Activated CD4-positive, alpha-beta T cell treated with anti-CD3 and anti-CD28 coated beads for 36 hours (primary cell): ENCODE results near the gene PRR16. TPM values are rescaled to one million over a fixed set of nuclear protein-coding genes. Genes with fewer than 3 reads are reported as not detected.
"Not testable (repeated sequence)": the region's sequence is repeated elsewhere in the genome, so short reads cannot be mapped to it uniquely, and the experiment has no call there.

ENCODE experiments used
- ATAC-seq: fragments of 200-7000 bp; cut with Tn5 transposase; one replicate; pipeline ENCODE4 v1.10.0; 2021; ENCODE audit warnings: mild to moderate bottlenecking, moderate library complexity
- CTCF ChIA-PET: fragments of 350-600 bp; sonication (Branson Sonifier 250); formaldehyde crosslinking; loops from one replicate; lab custom pipeline; 2021; ENCODE audit warnings: antibody characterized with exemption; lab: Charles Lee
- POLR2A ChIA-PET: fragments of 350-600 bp; sonication (Branson Sonifier 250); formaldehyde crosslinking; loops from one replicate; lab custom pipeline; 2021; ENCODE audit warnings: antibody characterized with exemption, inconsistent platforms; lab: Charles Lee
- DNase-seq: peaks from one replicate; pipeline ENCODE4 v3.0.0-alpha.2; 2020
- H3K27ac Mint-ChIP-seq: one replicate; pipeline ENCODE4 v1.8.0; 2021; ENCODE audit warnings: mixed read lengths
- H3K27me3 Mint-ChIP-seq: one replicate; pipeline ENCODE4 v1.8.0; 2021; ENCODE audit warnings: mixed read lengths
- H3K36me3 Mint-ChIP-seq: one replicate; pipeline ENCODE4 v1.8.0; 2021; ENCODE audit warnings: low read depth, mixed read lengths
- H3K4me1 Mint-ChIP-seq: one replicate; pipeline ENCODE4 v1.8.0; 2021; ENCODE audit warnings: mixed read lengths
- H3K4me3 Mint-ChIP-seq: one replicate; pipeline ENCODE4 v1.8.0; 2021; ENCODE audit warnings: mild to moderate bottlenecking, moderate library complexity, mixed read lengths
- H3K9me3 Mint-ChIP-seq: one replicate; pipeline ENCODE4 v1.8.0; 2021; ENCODE audit warnings: low read depth, mixed read lengths
- intact Hi-C, 2 experiments: fragments of 100-400 bp; cut with DNase I in 1 of 2; cut with micrococcal nuclease in 1 of 2; formaldehyde crosslinking; loops; one replicate each; pipeline versions ENCODE4 v1.14.2 to v1.15.1; 2022 to 2024; cut with DNase I, micrococcal nuclease
- total RNA-seq, 2 experiments: library from RNA; stranded (reverse); gene quantifications; one replicate each; pipeline ENCODE4 v1.2.3, GENCODE V29; 2021

Gene PRR16
- total RNA-seq, 2 experiments from 2014 or later = not detected

- ATAC-seq = no peak
- ChIA-PET CTCF (no interaction called here), POLR2A (no interaction called here)
- Mint-ChIP-seq H3K4me3 (no peak overlapping the region), H3K27me3 (no peaks in the 10 kb centered on the region), H3K36me3 (no peaks in the 10 kb centered on the region), H3K9me3 (no peaks in the 10 kb centered on the region), H3K27ac (no peak overlapping the region), H3K4me1 (no peaks in the 10 kb centered on the region)
- intact Hi-C loops = no loop called here
- DNase-seq = no peak
Measured at GRCh38 chr5:120447706-120448239, 16.3 kb upstream of the PRR16 start.

GRCh38 chr5:120449501-120449900, 14.6 kb upstream of the PRR16 start:
- H3K4me1 Mint-ChIP-seq = no peaks in the 10 kb centered on the region
- POLR2A ChIA-PET = no interaction called here
- DNase-seq (no peak), ATAC-seq (no peak)
- no peak overlapping the region for H3K27ac Mint-ChIP-seq
- no peaks in the 10 kb centered on the region for H3K27me3 Mint-ChIP-seq
- H3K4me3 Mint-ChIP-seq = no peak overlapping the region
- H3K9me3 Mint-ChIP-seq = no peaks in the 10 kb centered on the region
- CTCF ChIA-PET = no interaction called here
- no peaks in the 10 kb centered on the region for H3K36me3 Mint-ChIP-seq
- intact Hi-C loops = no loop called here

- Mint-ChIP-seq H3K9me3 (no peaks in the 10 kb centered on the region), H3K36me3 (no peaks in the 10 kb centered on the region), H3K4me3 (no peak overlapping the region), H3K27me3 (no peaks in the 10 kb centered on the region), H3K4me1 (no peaks in the 10 kb centered on the region), H3K27ac (no peak overlapping the region)
- ChIA-PET POLR2A (no interaction called here), CTCF (no interaction called here)
- DNase-seq (no peak), ATAC-seq (no peak)
- intact Hi-C loops = loop anchor here in 1 of 2 experiments (10.0 kb wide), 1 partner anchor 976 kb away; no protein-coding TSS in a partner anchor
Measured at GRCh38 chr5:120450910-120451309, 13.2 kb upstream of the PRR16 start.

- POLR2A ChIA-PET = no interaction called here
- intact Hi-C loops = loop anchor here in 1 of 2 experiments (10.0 kb wide), 1 partner anchor 977 kb away; no protein-coding TSS in a partner anchor
- ATAC-seq = no peak
Measured at GRCh38 chr5:120451445-120451844, 12.7 kb upstream of the PRR16 start.

GRCh38 chr5:120452471-120452870, 11.6 kb upstream of the PRR16 start:
- no peaks in the 10 kb centered on the region for H3K36me3 Mint-ChIP-seq
- no peak overlapping the region for H3K27ac Mint-ChIP-seq
- intact Hi-C loops = loop anchor here in 1 of 2 experiments (10.0 kb wide), 1 partner anchor 978 kb away; no protein-coding TSS in a partner anchor
- no peak overlapping the region for H3K4me3 Mint-ChIP-seq
- DNase-seq (no peak), ATAC-seq (no peak)
- no peaks in the 10 kb centered on the region for H3K27me3 Mint-ChIP-seq
- CTCF ChIA-PET = no interaction called here
- POLR2A ChIA-PET = no interaction called here
- H3K9me3 Mint-ChIP-seq = no peaks in the 10 kb centered on the region
- no peaks in the 10 kb centered on the region for H3K4me1 Mint-ChIP-seq

More at GRCh38 chr5:120451445-120451844, 12.7 kb upstream of the PRR16 start:
- Mint-ChIP-seq H3K27me3 (no peaks in the 10 kb centered on the region), H3K27ac (no peak overlapping the region), H3K9me3 (no peaks in the 10 kb centered on the region), H3K4me1 (no peaks in the 10 kb centered on the region), H3K36me3 (no peaks in the 10 kb centered on the region), H3K4me3 (no peak overlapping the region)
- CTCF ChIA-PET = no interaction called here
- no peak for DNase-seq

GRCh38 chr5:120454094-120454798, 9.9 kb upstream of the PRR16 start:
- ChIA-PET CTCF (interaction anchor here (0.5 kb wide), 1 partner anchor 617 kb away, joined by 3 read pairs; no protein-coding TSS in a partner anchor), POLR2A (no interaction called here)
- Mint-ChIP-seq H3K27me3 (no peaks in the 10 kb centered on the region), H3K27ac (no peak overlapping the region), H3K9me3 (no peaks in the 10 kb centered on the region), H3K4me3 (no peak overlapping the region), H3K4me1 (peaks cover 2% of the 10 kb centered on the region), H3K36me3 (no peaks in the 10 kb centered on the region)
- DNase-seq (no peak), ATAC-seq (no peak)
- intact Hi-C loops = loop anchor here in 1 of 2 experiments (10.0 kb wide), 1 partner anchor 979 kb away; no protein-coding TSS in a partner anchor

- Mint-ChIP-seq H3K36me3 (no peaks in the 10 kb centered on the region), H3K27me3 (peaks cover 4% of the 10 kb centered on the region), H3K27ac (no peak overlapping the region), H3K4me3 (no peak overlapping the region), H3K9me3 (no peaks in the 10 kb centered on the region), H3K4me1 (peaks cover 2% of the 10 kb centered on the region)
- CTCF ChIA-PET = no interaction called here
- POLR2A ChIA-PET = no interaction called here
- intact Hi-C loops = loop anchor here (5.0 to 10.0 kb wide), 2 partner anchors 981 to 1469 kb away; partner anchors contain the start of gene DTWD2 (in 1 of the 2)
- DNase-seq = no peak
- ATAC-seq = no peak
Measured at GRCh38 chr5:120456006-120456405, 8.1 kb upstream of the PRR16 start.

- peak; percentile 64 for ATAC-seq
- H3K9me3 Mint-ChIP-seq = no peaks in the 10 kb centered on the region
- peaks cover 2% of the 10 kb centered on the region for H3K4me1 Mint-ChIP-seq
- no peaks in the 10 kb centered on the region for H3K36me3 Mint-ChIP-seq
- POLR2A ChIA-PET = no interaction called here
- H3K4me3 Mint-ChIP-seq = peak overlapping the region; percentile 18
- CTCF ChIA-PET = no interaction called here
- H3K27me3 Mint-ChIP-seq = peaks cover 11% of the 10 kb centered on the region
- intact Hi-C loops = loop anchor here (5.0 to 10.0 kb wide), 2 partner anchors 983 to 1471 kb away; partner anchors contain the start of gene DTWD2 (in 1 of the 2)
- peak; percentile 67 for DNase-seq
- no peak overlapping the region for H3K27ac Mint-ChIP-seq
Measured at GRCh38 chr5:120457839-120458507, 6.1 kb upstream of the PRR16 start.

- DNase-seq, H3K36me3 Mint-ChIP-seq, H3K27ac Mint-ChIP-seq, ATAC-seq, H3K9me3 Mint-ChIP-seq, H3K4me1 Mint-ChIP-seq, H3K4me3 Mint-ChIP-seq, POLR2A ChIA-PET: not testable (repeated sequence)
- CTCF ChIA-PET = interaction anchor here (0.6 kb wide), 1 partner anchor 589 kb away, joined by 3 read pairs; no protein-coding TSS in a partner anchor
- peaks cover 15% of the 10 kb centered on the region for H3K27me3 Mint-ChIP-seq
- intact Hi-C loops = loop anchor here (5.0 to 10.0 kb wide), 2 partner anchors 984 to 1471 kb away; partner anchors contain the start of gene DTWD2 (in 1 of the 2)
Measured at GRCh38 chr5:120458508-120458847, 5.6 kb upstream of the PRR16 start.

- Mint-ChIP-seq H3K4me3 (no peak overlapping the region), H3K36me3 (no peaks in the 10 kb centered on the region), H3K27me3 (peaks cover 36% of the 10 kb centered on the region), H3K27ac (no peak overlapping the region), H3K9me3 (no peaks in the 10 kb centered on the region), H3K4me1 (peaks cover 5% of the 10 kb centered on the region)
- DNase-seq (no peak), ATAC-seq (no peak)
- intact Hi-C loops = loop anchor here in 1 of 2 experiments (10.0 kb wide), 1 partner anchor 1476 kb away; the partner anchor contains the start of gene DTWD2
- ChIA-PET CTCF (no interaction called here), POLR2A (no interaction called here)
Measured at GRCh38 chr5:120461251-120461650, 2.8 kb upstream of the PRR16 start.

GRCh38 chr5:120463006-120463680, 957 bp upstream of the PRR16 start:
- Mint-ChIP-seq H3K27me3 (peaks cover 41% of the 10 kb centered on the region), H3K4me3 (no peak overlapping the region)
- CTCF ChIA-PET = no interaction called here

More at GRCh38 chr5:120463006-120463680, 957 bp upstream of the PRR16 start:
- Mint-ChIP-seq H3K9me3 (no peaks in the 10 kb centered on the region), H3K36me3 (no peaks in the 10 kb centered on the region), H3K27ac (no peak overlapping the region), H3K4me1 (peaks cover 3% of the 10 kb centered on the region)
- no peak for ATAC-seq
- DNase-seq = no peak
- POLR2A ChIA-PET = no interaction called here
- intact Hi-C loops = loop anchor here in 1 of 2 experiments (10.0 kb wide), 1 partner anchor 1478 kb away; the partner anchor contains the start of gene DTWD2
